Lower leg skin (tissue), 4 donors: ENCODE results near the gene ABRAXAS1. TPM values are rescaled to one million over a fixed set of nuclear protein-coding genes. Genes with fewer than 3 reads are reported as not detected.

Source experiments
- total RNA-seq, 4 donors: library from RNA; depleted of rRNA; stranded (reverse); fragments of >200 nt; gene quantifications; one replicate each; pipeline ENCODE4 v1.1.0, GENCODE V29; 2016

The ABRAXAS1 gene
- total RNA-seq, 4 donors from 2014 or later, result 5.4 to 7.7 (median 7.3) TPM

Other genes starting within 250 kb of the ABRAXAS1 start
- 10 to 100 TPM in 3 of 4 donors, 1 to 10 TPM in 1; 9.7 to 20.1 (median 12.6) TPM for gene COQ2, start 200.3 kb downstream of the ABRAXAS1 start, total RNA-seq
- 10 to 100 TPM in 1 of 4 donors, 1 to 10 TPM in 3; 7.6 to 12.5 (median 9.1) TPM for gene HPSE, start 150.3 kb downstream of the ABRAXAS1 start, total RNA-seq
- gene HELQ, start 29.3 kb downstream of the ABRAXAS1 start, total RNA-seq, result 10 to 100 TPM; 11.6 to 22.3 (median 13.6) TPM
- gene MRPS18C, start 29.0 kb downstream of the ABRAXAS1 start, total RNA-seq, result 10 to 100 TPM in 3 of 4 donors, 1 to 10 TPM in 1; 6.9 to 20.1 (median 15.1) TPM
- 1 to 10 TPM; 4.0 to 8.5 (median 6.4) TPM for gene GPAT3, start 51.0 kb upstream of the ABRAXAS1 start, total RNA-seq